ENCODE data around the gene TEX2. TPM values are rescaled to one million over a fixed set of nuclear protein-coding genes. Genes with fewer than 3 reads are reported as not detected.
"Not testable (repeated sequence)": the region's sequence is repeated elsewhere in the genome, so short reads cannot be mapped to it uniquely, and the experiment has no call there.

TEX2 gene
- total RNA-seq, 1 experiment from 2014 or later: 27.9 TPM

DNA sequence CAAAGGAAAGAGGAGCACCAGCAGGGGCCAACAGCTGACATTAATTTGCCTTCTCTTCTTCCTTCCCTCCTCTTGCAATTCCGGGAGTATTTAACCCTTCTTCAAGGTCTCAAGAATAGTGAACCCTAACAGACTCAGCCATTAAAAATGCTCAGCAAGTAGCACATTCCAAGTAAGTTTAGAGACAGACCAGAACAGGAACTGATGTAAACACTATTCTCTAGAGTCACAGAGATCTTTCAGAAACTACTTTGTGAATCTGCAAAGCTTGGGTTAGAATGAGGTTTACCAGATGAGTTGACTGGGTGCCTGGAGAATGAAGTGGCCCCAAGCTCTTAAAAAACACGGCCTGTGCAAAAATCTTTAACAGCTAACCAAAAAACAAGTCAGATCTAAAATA, 50.9 kb downstream of the TEX2 start:
- no peak overlapping the region for H3K27ac ChIP-seq
- H4K20me1 ChIP-seq (ENCODE audit: insufficient read depth): no peaks in the 10 kb centered on the region
- H3K79me2 ChIP-seq (ENCODE audit: low read depth): peaks cover 6% of the 10 kb centered on the region
- H3K4me3 ChIP-seq: no peak overlapping the region
- peaks cover 13% of the 10 kb centered on the region; the same call in 1 of the 2 replicates for H3K36me3 ChIP-seq (ENCODE audit: low read depth)
- no peaks in the 10 kb centered on the region for H3K27me3 ChIP-seq (ENCODE audit: insufficient read depth, low read depth)
- POLR2A ChIA-PET (ENCODE audit: unreplicated experiment): no interaction called here
- CTCF ChIA-PET: no interaction called here
- H3K9me3 ChIP-seq (ENCODE audit: insufficient read depth, low read depth): no peaks in the 10 kb centered on the region
- intact Hi-C loops (cut with micrococcal nuclease; ENCODE audit: unreplicated experiment): no loop called here
- H3K9me2 ChIP-seq (ENCODE audit: insufficient read depth): no peaks in the 10 kb centered on the region
- H3K4me1 ChIP-seq (replicated peaks; ENCODE audit: insufficient read depth): no peaks in the 10 kb centered on the region
- no peaks in the 10 kb centered on the region; the same call in 1 of the 2 replicates for H3F3A ChIP-seq (ENCODE audit: insufficient read depth, low read depth)
- TF ChIP-seq, protein P1, sequence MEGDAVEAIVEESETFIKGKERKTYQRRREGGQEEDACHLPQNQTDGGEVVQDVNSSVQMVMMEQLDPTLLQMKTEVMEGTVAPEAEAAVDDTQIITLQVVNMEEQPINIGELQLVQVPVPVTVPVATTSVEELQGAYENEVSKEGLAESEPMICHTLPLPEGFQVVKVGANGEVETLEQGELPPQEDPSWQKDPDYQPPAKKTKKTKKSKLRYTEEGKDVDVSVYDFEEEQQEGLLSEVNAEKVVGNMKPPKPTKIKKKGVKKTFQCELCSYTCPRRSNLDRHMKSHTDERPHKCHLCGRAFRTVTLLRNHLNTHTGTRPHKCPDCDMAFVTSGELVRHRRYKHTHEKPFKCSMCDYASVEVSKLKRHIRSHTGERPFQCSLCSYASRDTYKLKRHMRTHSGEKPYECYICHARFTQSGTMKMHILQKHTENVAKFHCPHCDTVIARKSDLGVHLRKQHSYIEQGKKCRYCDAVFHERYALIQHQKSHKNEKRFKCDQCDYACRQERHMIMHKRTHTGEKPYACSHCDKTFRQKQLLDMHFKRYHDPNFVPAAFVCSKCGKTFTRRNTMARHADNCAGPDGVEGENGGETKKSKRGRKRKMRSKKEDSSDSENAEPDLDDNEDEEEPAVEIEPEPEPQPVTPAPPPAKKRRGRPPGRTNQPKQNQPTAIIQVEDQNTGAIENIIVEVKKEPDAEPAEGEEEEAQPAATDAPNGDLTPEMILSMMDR (conservative IDR thresholded peaks at IDR 0.05): no peak
- TF ChIP-seq EZH2 (IDR thresholded peaks at IDR 0.05; ENCODE audit: low read depth): no peak
- H2AFZ ChIP-seq: no peak overlapping the region
- no TSS peak for BruUV-seq (replicated peaks)
- no peak for DNase-seq
- no peak overlapping the region for H3K4me2 ChIP-seq

GRCh38 chr17:64209983-64210382, 53.1 kb downstream of the TEX2 start:
- peaks cover 3% of the 10 kb centered on the region for H3K79me2 ChIP-seq (ENCODE audit: low read depth)
- no peaks in the 10 kb centered on the region for H4K20me1 ChIP-seq (ENCODE audit: insufficient read depth)
- no peaks in the 10 kb centered on the region for H3K9me2 ChIP-seq (ENCODE audit: insufficient read depth)
- H3K4me3 ChIP-seq: no peak overlapping the region
- no peak for DNase-seq
- no peaks in the 10 kb centered on the region for H3K4me1 ChIP-seq (replicated peaks; ENCODE audit: insufficient read depth)
- H3K36me3 ChIP-seq (ENCODE audit: low read depth): peaks cover 13% of the 10 kb centered on the region; the same call in 1 of the 2 replicates
- no peaks in the 10 kb centered on the region for H3K9me3 ChIP-seq (ENCODE audit: insufficient read depth, low read depth)
- no peak overlapping the region for H2AFZ ChIP-seq
- H3F3A ChIP-seq (ENCODE audit: insufficient read depth, low read depth): no peaks in the 10 kb centered on the region; the same call in 1 of the 2 replicates
- no peak overlapping the region for H3K4me2 ChIP-seq
- ChIA-PET POLR2A (ENCODE audit: unreplicated experiment) (no interaction called here), CTCF (no interaction called here)
- no peaks in the 10 kb centered on the region for H3K27me3 ChIP-seq (ENCODE audit: insufficient read depth, low read depth)
- no TSS peak for BruUV-seq (replicated peaks)
- intact Hi-C loops (cut with micrococcal nuclease; ENCODE audit: unreplicated experiment): no loop called here
- H3K27ac ChIP-seq: no peak overlapping the region
- TF ChIP-seq EZH2 (IDR thresholded peaks at IDR 0.05; ENCODE audit: low read depth): no peak
- TF ChIP-seq, protein P1 (conservative IDR thresholded peaks at IDR 0.05): no peak

DNA sequence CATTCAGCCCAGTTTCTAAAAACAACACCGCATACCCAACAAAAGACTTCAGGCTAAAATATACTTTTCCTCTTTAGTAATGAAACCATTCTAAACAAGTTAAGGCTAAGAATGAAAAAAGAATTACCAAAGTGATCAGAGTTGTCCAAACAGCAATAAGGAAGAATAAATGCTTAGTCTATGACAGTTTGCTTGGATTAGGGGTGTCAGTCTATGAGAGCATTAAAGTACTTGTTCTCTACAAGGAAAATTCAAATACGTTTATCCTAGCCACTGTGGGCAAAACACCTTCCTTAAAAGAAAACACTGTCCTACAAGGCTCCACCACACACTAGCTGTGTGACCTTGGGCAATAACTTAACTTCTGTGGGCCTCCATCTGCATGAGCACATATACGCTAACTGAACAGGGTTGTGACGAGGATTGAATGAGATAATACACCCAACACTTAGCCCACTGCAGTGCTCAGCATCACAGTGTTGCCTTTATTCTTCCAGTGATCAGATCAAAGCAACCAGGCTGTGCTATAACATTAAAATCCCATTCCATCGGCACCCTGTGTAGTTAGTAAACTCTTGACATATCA, 53.6 kb downstream of the TEX2 start:
- Histone ChIP-seq H3K79me2 (ENCODE audit: low read depth) (no peaks in the 10 kb centered on the region; the same call in 1 of the 2 replicates), H3K36me3 (ENCODE audit: low read depth) (peaks cover 13% of the 10 kb centered on the region; the same call in 1 of the 2 replicates), H3K27ac (no peak overlapping the region), H3K4me3 (no peak overlapping the region), H3K9me3 (ENCODE audit: insufficient read depth, low read depth) (no peaks in the 10 kb centered on the region), H3K4me1 (replicated peaks; ENCODE audit: insufficient read depth) (no peaks in the 10 kb centered on the region), H3F3A (ENCODE audit: insufficient read depth, low read depth) (no peaks in the 10 kb centered on the region; the same call in 1 of the 2 replicates), H3K27me3 (ENCODE audit: insufficient read depth, low read depth) (no peaks in the 10 kb centered on the region), H4K20me1 (ENCODE audit: insufficient read depth) (no peaks in the 10 kb centered on the region), H3K4me2 (no peak overlapping the region), H2AFZ (no peak overlapping the region), H3K9me2 (ENCODE audit: insufficient read depth) (no peaks in the 10 kb centered on the region)
- POLR2A ChIA-PET (ENCODE audit: unreplicated experiment): interaction anchor here (0.6 kb wide), 1 partner anchor 63 kb away, joined by 15 read pairs; no protein-coding TSS in a partner anchor
- intact Hi-C loops (cut with micrococcal nuclease; ENCODE audit: unreplicated experiment): no loop called here
- CTCF ChIA-PET: no interaction called here
- no TSS peak for BruUV-seq (replicated peaks)
- no peak for DNase-seq
- no peak for TF ChIP-seq EZH2 (IDR thresholded peaks at IDR 0.05; ENCODE audit: low read depth)
- TF ChIP-seq, protein P1 (conservative IDR thresholded peaks at IDR 0.05): no peak

DNA sequence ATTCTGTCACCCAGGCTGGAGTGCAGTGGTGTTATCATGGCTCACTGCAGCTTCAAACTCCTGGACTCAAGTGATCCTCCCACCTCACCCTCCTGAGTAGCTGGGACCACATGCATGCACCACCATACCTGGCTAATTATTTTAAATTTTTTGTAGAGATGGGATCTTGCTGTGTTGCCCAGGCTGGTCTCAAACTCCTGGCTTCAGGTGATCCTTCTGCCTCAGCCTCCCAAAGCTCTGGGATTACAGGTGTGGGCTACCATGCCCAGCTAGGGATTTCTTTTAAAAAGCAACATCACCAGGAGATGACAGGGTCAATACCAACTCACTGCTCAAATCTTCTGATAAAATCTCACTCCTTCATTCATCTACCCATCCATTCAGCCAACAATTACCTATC, 54.4 kb downstream of the TEX2 start:
- H3K79me2 ChIP-seq (ENCODE audit: low read depth); H3K4me1 ChIP-seq (replicated peaks; ENCODE audit: insufficient read depth); H3F3A ChIP-seq (ENCODE audit: insufficient read depth, low read depth); intact Hi-C loops (cut with micrococcal nuclease; ENCODE audit: unreplicated experiment); H3K4me3 ChIP-seq; H2AFZ ChIP-seq; H3K9me3 ChIP-seq (ENCODE audit: insufficient read depth, low read depth); H3K27me3 ChIP-seq (ENCODE audit: insufficient read depth, low read depth); CTCF ChIA-PET; H3K27ac ChIP-seq; H3K4me2 ChIP-seq; BruUV-seq (replicated peaks); H3K9me2 ChIP-seq (ENCODE audit: insufficient read depth); DNase-seq; H4K20me1 ChIP-seq (ENCODE audit: insufficient read depth): not testable (repeated sequence)
- POLR2A ChIA-PET (ENCODE audit: unreplicated experiment): interaction anchor here (0.6 kb wide), 1 partner anchor 55 kb away, joined by 3 read pairs; no protein-coding TSS in a partner anchor
- H3K36me3 ChIP-seq (ENCODE audit: low read depth): peaks cover 13% of the 10 kb centered on the region; the same call in 1 of the 2 replicates

Measured in PC-9 (cell line).